HUES64 (cell line): ENCODE data around the gene ITGB6.

Experiments
- H3K27ac ChIP-seq: 2 replicates; pipeline ENCODE4 v1.7.0; 2013; ENCODE audit warnings: low read depth, low read length, inconsistent platforms
- H3K27me3 ChIP-seq: 2 replicates; pipeline ENCODE4 v1.6.1; 2013; ENCODE audit warnings: mild to moderate bottlenecking, low read length; ENCODE audit not compliant: insufficient read depth
- H3K36me3 ChIP-seq: 2 replicates; pipeline ENCODE4 v1.6.1; 2013; ENCODE audit warnings: mild to moderate bottlenecking, low read length; ENCODE audit not compliant: insufficient read depth
- H3K4me1 ChIP-seq: 2 replicates; pipeline ENCODE4 v1.6.1; 2013; ENCODE audit warnings: mild to moderate bottlenecking, low read length, moderate library complexity; ENCODE audit not compliant: insufficient read depth
- H3K4me3 ChIP-seq: 2 replicates; pipeline ENCODE4 v1.5.1; 2013; ENCODE audit warnings: mild to moderate bottlenecking, low read length, moderate library complexity
- H3K9ac ChIP-seq: 2 replicates; pipeline ENCODE4 v1.6.1; 2013; ENCODE audit warnings: mild to moderate bottlenecking, low read depth, low read length
- H3K9me3 ChIP-seq: 2 replicates; pipeline ENCODE4 v1.6.1; 2013; ENCODE audit warnings: low read depth, low read length; ENCODE audit not compliant: insufficient read depth
- WGBS: fragments of 150-250, 120-280 bp; methylation state at CpG from one replicate; pipeline ENCODE4 v1.1.7; 2013; ENCODE audit warnings: missing lambda C conversion rate; 5-methylcytosine and 5-hydroxymethylcytosine counted together

The ITGB6 gene

DNA sequence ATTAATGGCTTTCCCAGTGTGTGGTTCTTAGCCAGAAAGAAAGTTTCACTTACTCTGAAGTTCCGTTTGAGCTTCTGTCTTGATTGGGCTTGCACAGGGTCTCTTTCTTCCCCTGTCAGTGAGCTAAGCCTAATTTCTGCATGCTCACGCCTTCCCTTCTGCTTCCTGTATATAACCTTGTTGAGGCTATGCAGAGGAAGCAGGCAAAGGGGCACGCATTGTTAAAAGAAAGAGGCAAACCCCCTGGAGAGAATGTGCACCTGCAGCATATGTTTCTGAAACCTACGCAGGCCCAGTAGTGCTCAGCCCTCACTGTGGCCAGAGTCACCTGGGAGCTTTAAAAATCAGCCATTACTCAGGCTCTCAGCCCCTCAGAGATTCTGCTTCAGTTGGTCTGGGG is 123.2 kb downstream of the ITGB6 start:
- H3K4me3 ChIP-seq: no peak overlapping the region
- H3K27ac ChIP-seq: no peak overlapping the region
- no peaks in the 10 kb centered on the region for H3K27me3 ChIP-seq
- H3K36me3 ChIP-seq: no peaks in the 10 kb centered on the region
- no peak overlapping the region for H3K9ac ChIP-seq
- H3K4me1 ChIP-seq: no peaks in the 10 kb centered on the region
- H3K9me3 ChIP-seq: peaks cover 5% of the 10 kb centered on the region; the same call in 1 of the 2 replicates
- 87% methylated on average over 4 of the region's 4 CpGs for WGBS

DNA sequence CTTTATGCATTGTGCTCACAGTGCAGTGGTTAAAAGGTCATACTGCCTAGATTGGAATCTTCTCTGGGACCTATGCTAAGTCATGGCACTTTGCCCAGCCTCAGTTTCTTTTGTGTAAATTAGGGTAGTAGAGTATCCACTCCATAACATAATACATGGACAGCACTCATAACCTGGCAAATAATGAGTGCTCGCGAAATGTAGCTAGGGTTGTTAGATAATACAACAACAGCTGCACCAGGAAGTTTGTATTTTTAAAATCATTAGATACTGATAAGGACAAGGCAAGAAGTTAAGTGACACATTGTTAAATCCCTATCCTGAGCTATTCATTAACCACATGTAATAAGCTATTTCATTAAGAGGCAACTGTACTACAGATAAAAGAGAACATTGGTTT is 123.8 kb downstream of the ITGB6 start:
- H3K4me3 ChIP-seq: no peak overlapping the region
- H3K27ac ChIP-seq: no peak overlapping the region
- peaks cover 5% of the 10 kb centered on the region; the same call in 1 of the 2 replicates for H3K9me3 ChIP-seq
- H3K36me3 ChIP-seq: no peaks in the 10 kb centered on the region
- no peaks in the 10 kb centered on the region for H3K4me1 ChIP-seq
- no peak overlapping the region for H3K9ac ChIP-seq
- WGBS: no CpG with 5 or more reads among the region's 2 CpGs
- no peaks in the 10 kb centered on the region for H3K27me3 ChIP-seq

DNA sequence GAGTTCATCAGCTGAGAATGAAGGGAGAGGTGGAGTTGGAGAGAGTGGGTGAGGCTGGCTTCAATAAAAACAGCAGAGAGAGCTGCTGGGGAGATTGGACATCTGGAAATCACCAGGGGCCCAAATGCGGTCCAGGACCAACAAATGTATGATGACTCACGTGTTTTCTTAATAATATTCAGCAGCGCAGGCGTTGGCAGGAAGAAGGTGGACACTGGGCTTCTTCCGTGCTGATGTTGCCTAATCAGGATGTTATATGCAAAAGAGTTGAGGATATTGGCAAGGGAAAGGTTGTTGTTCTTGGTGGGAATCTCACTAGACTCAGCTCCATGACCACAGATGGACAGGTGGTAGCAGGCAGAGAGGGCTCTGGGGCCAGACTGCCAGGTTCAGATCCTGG is 124.9 kb downstream of the ITGB6 start:
- H3K9me3 ChIP-seq: peaks cover 13% of the 10 kb centered on the region
- H3K4me1 ChIP-seq: no peaks in the 10 kb centered on the region
- H3K27ac ChIP-seq: no peak overlapping the region
- H3K9ac ChIP-seq: no peak overlapping the region
- no peaks in the 10 kb centered on the region for H3K36me3 ChIP-seq
- no peak overlapping the region for H3K4me3 ChIP-seq
- H3K27me3 ChIP-seq: no peaks in the 10 kb centered on the region
- 96% methylated on average over 5 of the region's 5 CpGs for WGBS

DNA sequence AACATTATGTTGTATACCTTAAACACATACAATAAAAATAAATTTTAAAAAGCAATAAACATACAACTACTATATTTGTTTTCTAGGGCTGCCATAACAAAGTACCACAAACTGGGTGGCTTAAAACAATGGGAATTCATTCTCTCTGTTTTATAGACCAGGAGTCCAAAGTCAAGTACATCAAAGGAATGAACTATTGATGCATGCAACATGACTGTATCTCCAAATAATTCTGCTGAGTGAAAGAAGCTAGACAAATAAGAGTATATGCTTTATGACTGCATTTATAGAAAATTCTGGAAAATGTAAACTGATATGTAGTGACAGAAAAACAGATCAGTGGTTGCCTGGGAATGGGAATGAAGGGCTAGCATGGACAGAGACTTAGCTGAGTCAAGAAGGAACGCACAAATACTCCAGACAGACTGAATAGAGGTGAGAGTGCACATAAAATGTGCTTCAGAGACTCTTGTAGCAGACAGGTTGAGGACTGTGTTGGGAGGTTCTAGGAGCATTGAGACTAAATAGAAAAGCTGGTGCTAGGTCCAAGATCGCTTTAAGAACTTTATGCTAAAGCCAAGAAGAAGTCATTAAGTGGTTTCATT is 126.7 kb downstream of the ITGB6 start:
- Histone ChIP-seq H3K36me3 (no peaks in the 10 kb centered on the region), H3K9me3 (peaks cover 23% of the 10 kb centered on the region), H3K4me1 (no peaks in the 10 kb centered on the region), H3K4me3 (no peak overlapping the region), H3K27ac (no peak overlapping the region), H3K27me3 (no peaks in the 10 kb centered on the region), H3K9ac (no peak overlapping the region)
- 88% methylated on average over 2 of the region's 2 CpGs for WGBS

DNA sequence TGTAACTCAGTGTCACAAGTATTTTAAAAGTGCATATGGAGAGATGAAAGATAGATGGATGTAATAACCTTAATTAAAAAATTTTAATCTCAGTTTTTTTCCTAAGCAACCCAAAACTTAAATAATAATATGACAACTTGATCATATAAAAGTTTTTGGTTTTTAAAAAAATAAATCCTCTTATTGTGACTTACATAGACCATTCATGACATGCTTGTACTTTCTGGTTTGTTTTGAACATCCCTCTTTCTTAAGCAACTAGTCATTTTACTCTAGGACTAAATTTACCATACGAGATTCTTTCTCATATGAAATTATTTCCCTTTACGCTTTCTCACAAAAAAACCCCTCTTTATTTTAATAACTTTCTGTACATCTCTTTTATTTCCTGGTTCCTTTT is 131.2 kb downstream of the ITGB6 start:
- Histone ChIP-seq H3K4me3 (no peak overlapping the region), H3K36me3 (no peaks in the 10 kb centered on the region), H3K9me3 (peaks cover 37% of the 10 kb centered on the region), H3K27ac (no peak overlapping the region), H3K9ac (no peak overlapping the region), H3K27me3 (peaks cover 6% of the 10 kb centered on the region), H3K4me1 (no peaks in the 10 kb centered on the region)
- 91% methylated on average over 2 of the region's 2 CpGs for WGBS

DNA sequence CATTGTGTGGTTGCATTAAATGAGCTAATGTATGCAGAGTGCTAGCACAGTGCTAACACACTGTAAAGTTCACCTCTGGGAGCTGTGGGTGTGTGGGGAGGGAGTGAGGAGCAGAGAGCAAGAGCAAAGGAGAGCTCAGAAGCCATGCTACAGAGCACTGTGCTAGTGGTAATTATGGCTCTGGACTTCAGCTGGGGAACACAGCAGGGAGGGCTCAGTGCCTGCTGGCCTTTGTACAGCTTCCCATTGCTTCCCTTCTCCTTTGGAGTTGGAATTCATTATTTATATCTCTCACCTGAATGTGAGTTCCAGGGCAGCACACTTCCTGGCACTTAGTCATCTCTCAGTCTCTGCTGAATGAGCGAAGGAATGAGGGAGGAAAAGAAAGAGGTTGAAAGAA is 135.2 kb downstream of the ITGB6 start:
- no peaks in the 10 kb centered on the region for H3K36me3 ChIP-seq
- peaks cover 27% of the 10 kb centered on the region for H3K9me3 ChIP-seq
- peaks cover 5% of the 10 kb centered on the region for H3K4me1 ChIP-seq
- no peak overlapping the region for H3K9ac ChIP-seq
- H3K27ac ChIP-seq: no peak overlapping the region
- no peak overlapping the region for H3K4me3 ChIP-seq
- 93% methylated on average over 1 of the region's 1 CpG for WGBS
- H3K27me3 ChIP-seq: peaks cover 46% of the 10 kb centered on the region

DNA sequence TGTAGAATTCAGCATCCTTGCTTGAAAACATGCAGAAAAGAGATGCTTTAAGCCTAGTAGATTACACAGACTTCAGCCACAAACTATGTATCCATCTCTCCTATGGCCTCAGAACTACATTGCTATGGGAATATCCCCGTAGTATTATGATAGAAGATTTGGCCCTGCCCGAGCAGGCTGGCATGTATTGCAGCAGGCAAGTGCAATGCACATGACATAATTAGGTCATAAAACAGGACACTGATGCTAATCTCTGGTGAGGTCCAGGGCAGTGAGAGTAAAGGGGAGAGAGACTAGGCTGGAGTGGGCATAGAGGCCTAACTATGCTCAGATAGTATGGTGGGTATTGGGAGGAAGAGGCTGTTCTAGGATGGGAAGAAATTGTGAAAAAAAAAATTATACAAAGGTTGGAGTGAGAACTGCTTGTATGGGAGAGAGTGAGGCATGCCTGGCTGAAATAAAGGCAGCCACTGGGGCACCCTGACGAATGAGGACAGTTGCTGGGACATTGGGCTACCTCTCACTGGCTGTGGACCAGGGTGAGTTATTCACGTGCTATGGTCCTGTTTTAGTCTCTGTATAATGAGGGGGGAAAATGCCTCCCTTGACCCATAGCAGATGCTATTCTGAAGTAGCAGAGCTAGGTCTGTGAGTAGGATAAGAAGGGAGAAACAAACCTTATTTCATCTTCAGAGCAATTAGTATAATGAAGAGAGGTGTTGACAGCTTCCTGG is 136.0 kb downstream of the ITGB6 start:
- no peak overlapping the region for H3K4me3 ChIP-seq
- peaks cover 18% of the 10 kb centered on the region for H3K9me3 ChIP-seq
- peaks cover 5% of the 10 kb centered on the region for H3K4me1 ChIP-seq
- H3K9ac ChIP-seq: no peak overlapping the region
- WGBS: 85% methylated on average over 4 of the region's 4 CpGs
- no peaks in the 10 kb centered on the region for H3K36me3 ChIP-seq
- H3K27me3 ChIP-seq: peaks cover 46% of the 10 kb centered on the region
- no peak overlapping the region for H3K27ac ChIP-seq

DNA sequence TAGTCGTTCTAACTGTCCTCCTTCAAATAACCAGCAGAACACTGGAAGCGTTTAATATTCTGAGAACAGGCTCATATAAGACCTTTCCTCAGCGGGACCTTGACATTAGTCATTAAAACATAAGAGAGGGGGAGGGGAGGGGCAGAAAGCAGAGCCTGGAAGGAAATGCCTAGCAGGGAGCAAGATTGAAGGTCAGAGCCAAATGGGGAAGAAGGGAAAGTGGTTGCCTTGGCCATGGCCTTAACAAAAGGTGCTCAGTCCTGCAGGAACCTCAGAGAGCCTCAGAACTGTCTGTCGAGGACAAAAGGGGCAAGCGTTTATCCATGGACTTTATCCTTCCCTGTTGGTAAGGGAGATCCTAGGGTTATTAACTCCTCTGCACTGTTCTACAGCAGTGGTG is 136.8 kb downstream of the ITGB6 start:
- Histone ChIP-seq H3K9ac (no peak overlapping the region), H3K4me1 (peaks cover 5% of the 10 kb centered on the region), H3K36me3 (no peaks in the 10 kb centered on the region), H3K9me3 (peaks cover 12% of the 10 kb centered on the region), H3K4me3 (peak overlapping the region; percentile 77), H3K27me3 (peaks cover 46% of the 10 kb centered on the region), H3K27ac (no peak overlapping the region)
- 37% methylated on average over 5 of the region's 5 CpGs for WGBS

DNA sequence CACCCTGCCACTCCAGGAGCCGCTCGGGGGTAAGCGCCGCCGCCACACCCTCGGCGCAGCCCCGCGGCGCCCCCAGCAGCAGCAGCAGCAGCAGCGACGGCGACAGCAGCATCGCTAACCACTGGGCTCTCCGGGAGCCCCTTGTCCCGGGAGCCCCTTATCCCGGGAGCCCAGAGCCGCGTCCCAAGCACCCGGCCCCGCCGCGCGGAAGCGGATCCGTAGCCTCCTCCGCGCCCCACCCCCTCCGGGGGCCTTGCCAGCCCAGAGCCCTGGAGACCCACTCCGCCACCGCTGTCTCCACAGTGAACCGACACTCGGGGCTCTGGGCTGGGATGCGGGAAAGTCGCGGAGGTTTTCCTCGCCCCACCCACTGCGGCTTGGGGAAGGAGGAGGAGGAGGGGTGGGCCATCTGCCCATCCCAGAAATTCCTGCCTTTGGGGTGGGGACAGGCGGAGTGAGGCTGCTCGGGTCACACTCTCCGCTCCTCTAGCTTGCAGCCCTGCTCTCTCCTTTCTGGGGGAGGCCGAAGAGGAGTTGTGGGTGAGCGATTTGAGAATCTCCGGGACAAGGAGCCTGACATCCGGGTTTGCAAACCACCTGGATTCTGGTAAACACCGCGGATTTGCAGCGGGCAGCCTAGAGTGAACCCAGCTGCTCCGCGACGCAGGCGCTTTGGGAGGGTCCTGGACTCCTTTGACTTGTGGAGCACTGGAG is 137.6 kb downstream of the ITGB6 start, which contains the start of gene PLA2R1:
Gene PLA2R1, minus strand, starts transcription at position 324 of the 714 bp plus-strand sequence. Its CDS starts 212 bp downstream, at position 112.
- Histone ChIP-seq H3K9ac (peak within 1 kb of the TSS; percentile 59), H3K27ac (no peak within 1 kb of the TSS), H3K4me3 (peak within 1 kb of the TSS; percentile 77), H3K27me3 (peaks cover 46% of the 10 kb centered on the region), H3K9me3 (peaks cover 4% of the 10 kb centered on the region), H3K36me3 (no peaks in the 10 kb centered on the region), H3K4me1 (peaks cover 5% of the 10 kb centered on the region)
- WGBS: under 1% methylated on average over 52 of the region's 52 CpGs

DNA sequence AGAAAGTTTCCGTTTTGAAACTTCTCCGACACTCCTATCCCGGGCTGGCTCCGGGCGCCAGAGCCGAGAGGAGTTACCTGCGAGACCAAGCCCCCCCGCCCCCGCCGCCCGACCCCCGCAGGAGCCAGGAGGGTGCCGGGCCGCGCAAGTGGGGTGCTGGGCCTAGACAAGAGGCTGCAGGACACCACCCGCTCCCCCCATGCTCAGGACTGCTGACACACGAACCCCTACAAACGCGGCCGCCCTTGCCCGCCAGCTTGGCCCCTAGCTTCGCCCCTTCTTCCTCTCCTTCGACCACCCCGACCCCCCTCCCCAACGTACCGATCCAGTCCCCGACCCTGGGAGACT is 138.2 kb downstream of the ITGB6 start:
- H3K9ac ChIP-seq: peak overlapping the region; percentile 59
- H3K27ac ChIP-seq: no peak overlapping the region

DNA sequence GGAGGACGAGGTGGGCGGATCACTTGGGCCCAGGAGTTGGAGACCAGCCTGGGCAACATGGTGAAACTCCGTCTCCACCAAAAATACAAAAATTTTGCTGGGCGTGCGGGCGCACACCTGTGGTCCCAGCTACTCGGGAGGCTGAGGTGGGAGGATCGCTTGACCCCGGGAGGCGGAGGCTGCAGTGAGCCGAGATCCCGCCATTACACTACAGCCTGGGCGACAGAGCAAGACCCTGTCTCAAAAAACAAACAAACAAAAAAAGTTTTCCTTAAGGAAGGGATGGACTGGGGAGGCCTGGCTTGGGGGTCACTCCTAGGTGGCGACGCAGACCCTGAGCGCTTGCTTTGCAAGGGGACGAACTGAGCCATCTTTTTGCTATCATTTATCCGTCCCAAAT is 138.5 kb downstream of the ITGB6 start:
- no peaks in the 10 kb centered on the region for H3K9me3 ChIP-seq
- H3K27me3 ChIP-seq: peaks cover 46% of the 10 kb centered on the region
- H3K4me3 ChIP-seq: peak overlapping the region; percentile 77
- H3K36me3 ChIP-seq: no peaks in the 10 kb centered on the region
- H3K4me1 ChIP-seq: peaks cover 5% of the 10 kb centered on the region
- H3K9ac ChIP-seq: no peak overlapping the region
- H3K27ac ChIP-seq: no peak overlapping the region
- 86% methylated on average over 18 of the region's 18 CpGs for WGBS

More for the DNA sequence above, 138.2 kb downstream of the ITGB6 start:
- Histone ChIP-seq H3K27me3 (peaks cover 46% of the 10 kb centered on the region), H3K4me3 (peak overlapping the region; percentile 77), H3K4me1 (peaks cover 5% of the 10 kb centered on the region), H3K36me3 (no peaks in the 10 kb centered on the region), H3K9me3 (no peaks in the 10 kb centered on the region)
- WGBS: 6% methylated on average over 27 of the region's 27 CpGs
